ENCODE data around the gene YBEY. TPM values are rescaled to one million over a fixed set of nuclear protein-coding genes. Genes with fewer than 3 reads are reported as not detected.
"Not testable (repeated sequence)": the region's sequence is repeated elsewhere in the genome, so short reads cannot be mapped to it uniquely, and the experiment has no call there.

Gene YBEY, protein sequence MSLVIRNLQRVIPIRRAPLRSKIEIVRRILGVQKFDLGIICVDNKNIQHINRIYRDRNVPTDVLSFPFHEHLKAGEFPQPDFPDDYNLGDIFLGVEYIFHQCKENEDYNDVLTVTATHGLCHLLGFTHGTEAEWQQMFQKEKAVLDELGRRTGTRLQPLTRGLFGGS
- 11.3 TPM for total RNA-seq

DNA sequence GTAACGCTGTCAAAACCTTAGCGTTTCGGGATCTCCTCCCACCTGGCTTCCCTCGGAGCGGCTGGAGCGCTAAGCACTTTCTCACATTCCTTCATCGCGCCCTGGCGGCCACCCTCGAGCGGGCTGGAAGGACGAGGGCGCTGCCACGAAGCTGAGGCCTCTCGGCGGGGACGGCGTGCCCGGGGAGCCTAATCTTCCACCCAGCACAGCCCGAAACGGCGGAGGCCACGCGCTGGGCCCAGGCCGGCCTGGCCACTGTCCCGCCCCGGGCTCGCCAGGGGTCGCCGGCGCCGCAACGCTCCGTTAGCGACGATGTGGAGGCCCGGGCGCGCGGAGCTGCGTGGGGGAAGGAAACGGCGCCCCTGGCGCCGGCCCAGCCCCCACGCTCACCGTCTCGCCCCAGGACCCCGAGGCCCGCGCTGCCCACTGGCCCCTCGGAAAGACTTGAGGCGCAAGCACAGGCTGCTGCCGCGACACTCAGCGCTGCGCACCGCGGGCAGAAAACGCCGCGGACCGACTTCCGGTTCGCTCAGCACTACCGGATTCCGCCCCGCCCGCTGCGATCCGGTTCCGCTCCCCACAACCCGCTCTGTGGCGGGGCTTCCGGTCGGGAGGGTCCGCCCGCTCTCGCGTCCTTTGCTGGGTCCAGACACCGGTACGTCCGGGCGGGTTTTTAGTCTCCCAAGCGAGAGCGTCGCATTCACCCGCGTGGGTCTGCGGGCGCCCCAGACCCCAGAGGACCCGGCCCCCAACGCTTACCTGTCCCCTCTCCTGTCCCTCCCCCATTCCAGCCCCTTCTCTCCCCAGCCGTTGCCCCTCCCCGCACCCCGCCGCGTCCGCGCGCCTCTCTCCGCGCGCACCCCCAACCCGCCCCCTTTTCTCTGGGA, at the start of gene YBEY:
Gene YBEY, plus strand, starts transcription at position 582 of the 887 bp plus-strand sequence. CDS start 572 bp downstream, outside the sequence.
- H3K4me1 ChIP-seq: peaks cover 62% of the 10 kb centered on the region

DNA sequence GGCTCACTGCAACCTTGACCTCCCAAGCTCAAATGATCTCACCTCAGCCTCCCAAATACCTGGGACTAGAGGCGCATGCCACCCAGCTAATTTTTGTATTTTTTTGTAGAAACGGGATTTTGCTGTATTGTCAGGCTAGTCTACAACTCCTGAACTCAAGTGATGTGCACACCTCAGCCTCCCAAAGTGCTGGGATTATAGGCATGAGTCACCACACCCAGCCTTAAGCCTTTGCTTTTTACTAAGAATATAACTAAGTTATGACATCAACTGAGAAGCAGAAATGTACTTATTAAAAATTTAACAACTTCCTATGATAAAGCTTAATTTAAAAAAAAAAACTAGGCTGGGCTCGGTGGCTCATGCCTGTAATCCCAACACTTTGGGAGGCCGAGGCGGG, 48.7 kb upstream of the YBEY start:
- Histone ChIP-seq H3K36me3 (peaks cover 3 to 69% of the 10 kb centered on the region in 2 donors), H3K4me1 (no peaks in the 10 kb centered on the region), H3K4me3 (no peak overlapping the region), H3K27me3 (no peaks in the 10 kb centered on the region), H3K9me3 (no peaks in the 10 kb centered on the region), H3K27ac (no peak overlapping the region)
- no peak for TF ChIP-seq POLR2AphosphoS5 (IDR thresholded peaks at IDR 0.05; ENCODE audit: insufficient read depth in 1 of 2, low read depth in 1 of 2)
- TF ChIP-seq, protein P1, sequence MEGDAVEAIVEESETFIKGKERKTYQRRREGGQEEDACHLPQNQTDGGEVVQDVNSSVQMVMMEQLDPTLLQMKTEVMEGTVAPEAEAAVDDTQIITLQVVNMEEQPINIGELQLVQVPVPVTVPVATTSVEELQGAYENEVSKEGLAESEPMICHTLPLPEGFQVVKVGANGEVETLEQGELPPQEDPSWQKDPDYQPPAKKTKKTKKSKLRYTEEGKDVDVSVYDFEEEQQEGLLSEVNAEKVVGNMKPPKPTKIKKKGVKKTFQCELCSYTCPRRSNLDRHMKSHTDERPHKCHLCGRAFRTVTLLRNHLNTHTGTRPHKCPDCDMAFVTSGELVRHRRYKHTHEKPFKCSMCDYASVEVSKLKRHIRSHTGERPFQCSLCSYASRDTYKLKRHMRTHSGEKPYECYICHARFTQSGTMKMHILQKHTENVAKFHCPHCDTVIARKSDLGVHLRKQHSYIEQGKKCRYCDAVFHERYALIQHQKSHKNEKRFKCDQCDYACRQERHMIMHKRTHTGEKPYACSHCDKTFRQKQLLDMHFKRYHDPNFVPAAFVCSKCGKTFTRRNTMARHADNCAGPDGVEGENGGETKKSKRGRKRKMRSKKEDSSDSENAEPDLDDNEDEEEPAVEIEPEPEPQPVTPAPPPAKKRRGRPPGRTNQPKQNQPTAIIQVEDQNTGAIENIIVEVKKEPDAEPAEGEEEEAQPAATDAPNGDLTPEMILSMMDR (IDR thresholded peaks at IDR 0.05): no peak
- TF ChIP-seq POLR2A (IDR thresholded peaks at IDR 0.05): no peak
- intact Hi-C loops (cut with DNase I): no loop called here
- no peak for DNase-seq (ENCODE audit: extremely low spot score in 2 of 2)

More for the DNA sequence above, at the start of gene YBEY:
- no peaks in the 10 kb centered on the region for H3K9me3 ChIP-seq
- no peaks in the 10 kb centered on the region for H3K27me3 ChIP-seq
- peak within 1 kb of the TSS; percentile 80 to 97 for H3K4me3 ChIP-seq
- no peak for DNase-seq (ENCODE audit: extremely low spot score in 2 of 2)
- H3K27ac ChIP-seq: peak within 1 kb of the TSS; percentile 92
- H3K36me3 ChIP-seq: peaks cover 0 to 14% of the 10 kb centered on the region in 2 donors
- TF ChIP-seq POLR2A (IDR thresholded peaks at IDR 0.05) (peak in 1 of 2 donors; percentile 48), POLR2AphosphoS5 (IDR thresholded peaks at IDR 0.05; ENCODE audit: insufficient read depth in 1 of 2, low read depth in 1 of 2) (peak in 1 of 2 donors; percentile 86)
- TF ChIP-seq, protein P1 (IDR thresholded peaks at IDR 0.05): peak in 2 of 3 experiments; percentile 14 to 26
- intact Hi-C loops (cut with DNase I): no loop called here

DNA sequence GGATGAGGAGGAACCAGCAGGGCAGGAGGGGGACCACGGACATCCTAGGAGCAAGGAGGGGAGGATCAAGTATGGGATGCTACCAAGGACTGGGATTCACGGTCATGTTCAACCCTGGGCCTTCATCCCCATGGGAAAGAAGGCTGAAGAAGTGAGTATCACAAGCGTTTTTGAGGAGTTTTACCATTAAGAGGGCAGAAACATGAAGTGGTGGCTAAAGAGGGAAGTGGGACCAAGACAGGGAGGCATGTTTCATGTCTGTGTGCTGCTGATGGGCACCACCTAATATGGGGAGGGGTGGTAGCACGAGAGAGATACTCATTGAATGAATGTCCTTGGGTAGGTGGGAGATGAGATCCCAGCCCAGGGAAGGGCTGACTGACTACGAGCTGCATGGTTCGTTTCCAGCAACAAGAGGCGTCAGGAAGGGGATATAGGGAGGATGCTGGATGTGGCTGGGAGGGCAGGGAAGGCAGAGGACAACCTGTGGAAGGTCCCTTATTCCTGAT, 46.3 kb upstream of the YBEY start:
- Histone ChIP-seq H3K36me3 (peaks cover 5 to 84% of the 10 kb centered on the region in 2 donors), H3K9me3 (no peaks in the 10 kb centered on the region), H3K27me3 (no peaks in the 10 kb centered on the region), H3K4me1 (no peaks in the 10 kb centered on the region), H3K4me3 (no peak overlapping the region), H3K27ac (no peak overlapping the region)
- intact Hi-C loops (cut with DNase I): no loop called here
- DNase-seq (ENCODE audit: extremely low spot score in 2 of 2): no peak
- TF ChIP-seq POLR2AphosphoS5 (IDR thresholded peaks at IDR 0.05; ENCODE audit: insufficient read depth in 1 of 2, low read depth in 1 of 2) (no peak), POLR2A (IDR thresholded peaks at IDR 0.05) (no peak)
- TF ChIP-seq, protein P1 (IDR thresholded peaks at IDR 0.05): no peak

DNA sequence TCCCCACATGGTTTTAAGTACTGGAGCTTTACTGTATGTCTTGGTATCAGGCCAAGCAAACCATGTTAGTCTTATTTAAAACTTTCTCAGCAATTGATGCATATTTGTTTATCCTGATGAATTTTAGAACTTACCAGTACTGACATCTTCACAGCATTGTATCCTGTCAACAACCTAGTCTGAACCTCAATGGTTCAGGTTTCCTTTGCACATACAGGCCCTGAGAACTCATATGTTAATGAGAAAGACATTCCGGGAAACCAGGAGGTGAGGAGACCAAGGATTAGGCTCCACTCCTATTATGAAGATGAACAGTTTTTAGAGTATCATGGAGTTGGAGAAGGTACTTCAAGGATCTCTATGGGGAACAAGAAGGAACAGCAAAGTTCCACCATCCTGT, 44.6 kb upstream of the YBEY start:
- H3K36me3 ChIP-seq: peaks cover 5 to 84% of the 10 kb centered on the region in 2 donors
- intact Hi-C loops (cut with DNase I): not testable (repeated sequence)

DNA sequence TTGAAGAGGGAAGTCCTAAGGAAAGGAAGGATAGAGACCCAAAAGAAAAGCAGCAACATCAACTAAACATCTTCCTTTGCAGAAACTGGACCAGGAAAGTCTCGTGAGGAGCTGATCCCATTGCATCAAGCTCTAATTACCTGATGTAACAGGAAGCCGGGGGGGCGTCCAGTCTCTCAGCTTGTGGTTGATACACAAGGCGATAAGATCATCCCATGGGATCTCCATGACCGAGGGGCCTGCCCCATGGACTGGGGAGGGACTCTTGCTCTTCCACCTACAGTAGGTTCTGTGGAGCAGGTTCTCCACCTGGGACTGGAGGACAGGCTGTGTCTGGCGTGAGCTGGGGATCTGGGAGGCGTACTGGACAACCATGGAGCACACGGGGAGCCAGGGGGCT, 42.8 kb upstream of the YBEY start:
- DNase-seq (ENCODE audit: extremely low spot score in 2 of 2): no peak

More for the DNA sequence above, 44.6 kb upstream of the YBEY start:
- DNase-seq (ENCODE audit: extremely low spot score in 2 of 2); H3K4me1 ChIP-seq; H3K27me3 ChIP-seq; H3K9me3 ChIP-seq; H3K4me3 ChIP-seq; H3K27ac ChIP-seq: not testable (repeated sequence)

More for the DNA sequence above, 42.8 kb upstream of the YBEY start:
- Histone ChIP-seq H3K27me3 (no peaks in the 10 kb centered on the region), H3K4me3 (no peak overlapping the region), H3K4me1 (no peaks in the 10 kb centered on the region), H3K9me3 (no peaks in the 10 kb centered on the region), H3K36me3 (peaks cover 5 to 97% of the 10 kb centered on the region in 2 donors), H3K27ac (no peak overlapping the region)
- intact Hi-C loops (cut with DNase I): no loop called here
- TF ChIP-seq POLR2AphosphoS5 (IDR thresholded peaks at IDR 0.05; ENCODE audit: insufficient read depth in 1 of 2, low read depth in 1 of 2) (no peak), POLR2A (IDR thresholded peaks at IDR 0.05) (no peak)
- TF ChIP-seq, protein P1 (IDR thresholded peaks at IDR 0.05): no peak

Data from vagina (tissue), 2 donors.